Endometrium (tissue), 2 donors: Measurements from ENCODE around the gene TRPV6.

Experiments used
- FAIRE-seq: peaks from 2 replicates; lab custom pipeline; 2012; peaks lifted over from hg19 to GRCh38; lab: Jason Lieb, UNC
- donor health status: control.
- donor health status: control.

The TRPV6 gene

DNA sequence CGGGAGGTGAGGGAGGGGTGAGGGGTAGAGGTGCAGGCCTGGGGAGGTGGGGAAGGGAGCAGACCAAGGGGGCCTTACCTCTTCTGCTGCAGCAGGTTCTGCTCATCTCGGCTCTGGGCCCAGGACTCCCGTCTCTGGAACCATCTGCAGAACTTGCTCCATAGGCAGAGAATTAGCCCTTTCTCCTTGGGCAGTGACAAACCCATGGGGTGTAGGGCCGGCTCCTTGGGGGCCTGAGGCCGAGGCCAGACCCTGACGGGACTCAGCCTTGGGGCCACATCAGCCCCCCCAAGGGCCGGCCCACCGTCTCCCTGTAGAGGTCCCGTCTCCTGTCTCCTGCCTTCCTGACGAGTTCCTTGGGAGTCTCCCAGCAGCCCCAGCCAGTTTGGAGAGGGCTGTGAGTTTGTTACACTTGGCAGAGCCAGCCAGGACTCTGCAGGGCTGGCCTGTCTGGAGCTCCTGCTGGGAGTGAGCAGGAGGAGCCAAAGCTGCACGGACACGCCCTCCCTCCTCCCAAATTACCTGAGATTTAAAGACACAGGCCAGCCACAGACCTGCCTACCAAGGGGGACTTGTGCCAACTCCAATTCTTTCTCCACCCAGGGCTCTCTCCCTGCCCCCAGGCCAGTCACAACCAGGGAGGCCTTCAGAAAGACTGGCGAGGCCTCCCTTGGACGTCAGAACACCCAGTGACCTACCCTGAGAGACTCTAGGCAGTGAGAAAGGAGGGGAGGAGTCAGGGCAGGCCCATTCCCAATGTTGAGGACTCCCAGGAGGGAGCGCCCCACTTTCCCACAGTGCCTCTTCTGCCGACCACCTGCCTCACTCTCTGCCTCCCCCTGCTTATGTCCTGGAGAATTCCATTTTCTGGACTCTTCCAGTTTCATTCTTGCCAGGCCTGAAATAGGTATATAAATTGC, at the start of gene TRPV6:
TSS of gene TRPV6 (minus strand) at position 435 of the 920 bp plus-strand sequence.
- no peak for FAIRE-seq

GRCh38 chr7:142934056-142934455, 48.5 kb upstream of the TRPV6 start:
- FAIRE-seq, result no peak

- no peak for FAIRE-seq
These were observed 48.1 kb upstream of the TRPV6 start, which contains the start of gene TRPV5 for GRCh38 chr7:142933624-142934023. Gene TRPV5 (minus strand): TSS chr7:142933746. CDS start chr7:142933459, 287 bp downstream.

- FAIRE-seq, result no peak
These were observed 47.5 kb upstream of the TRPV6 start for GRCh38 chr7:142933092-142933475.

DNA sequence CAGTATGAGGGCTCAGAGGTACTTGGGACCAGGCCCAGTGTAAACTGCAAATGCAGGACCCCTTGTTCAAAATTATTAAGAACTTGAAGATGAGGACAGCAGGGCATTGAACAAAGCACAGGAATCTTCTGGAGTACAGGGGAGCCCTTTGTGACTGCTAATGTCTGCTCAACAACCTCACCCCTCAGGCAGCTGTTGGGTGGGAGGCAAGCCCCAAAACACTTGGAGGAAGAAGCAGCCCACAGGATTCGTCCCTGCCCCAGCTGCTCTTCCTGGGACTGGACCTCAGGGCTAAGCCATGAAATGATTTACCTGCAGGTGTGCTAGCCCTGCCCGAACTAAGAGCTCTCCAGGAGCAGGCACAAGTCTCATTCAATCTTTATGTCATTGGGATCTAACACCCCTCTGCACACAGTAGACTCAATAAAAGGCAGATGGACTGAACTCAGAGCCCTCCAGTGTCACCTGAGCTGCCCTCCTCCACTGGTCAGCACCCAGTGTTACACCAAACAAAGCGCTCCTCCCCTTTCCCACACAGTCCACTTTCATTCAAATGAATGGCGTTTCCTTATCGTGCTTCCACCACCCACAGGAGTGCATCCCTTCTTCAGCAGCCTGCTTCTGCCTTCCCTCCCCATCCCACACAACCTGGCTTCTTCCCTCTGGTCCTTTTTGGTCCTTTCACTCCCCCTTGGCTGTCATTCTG, 47.0 kb upstream of the TRPV6 start:
- no peak for FAIRE-seq

DNA sequence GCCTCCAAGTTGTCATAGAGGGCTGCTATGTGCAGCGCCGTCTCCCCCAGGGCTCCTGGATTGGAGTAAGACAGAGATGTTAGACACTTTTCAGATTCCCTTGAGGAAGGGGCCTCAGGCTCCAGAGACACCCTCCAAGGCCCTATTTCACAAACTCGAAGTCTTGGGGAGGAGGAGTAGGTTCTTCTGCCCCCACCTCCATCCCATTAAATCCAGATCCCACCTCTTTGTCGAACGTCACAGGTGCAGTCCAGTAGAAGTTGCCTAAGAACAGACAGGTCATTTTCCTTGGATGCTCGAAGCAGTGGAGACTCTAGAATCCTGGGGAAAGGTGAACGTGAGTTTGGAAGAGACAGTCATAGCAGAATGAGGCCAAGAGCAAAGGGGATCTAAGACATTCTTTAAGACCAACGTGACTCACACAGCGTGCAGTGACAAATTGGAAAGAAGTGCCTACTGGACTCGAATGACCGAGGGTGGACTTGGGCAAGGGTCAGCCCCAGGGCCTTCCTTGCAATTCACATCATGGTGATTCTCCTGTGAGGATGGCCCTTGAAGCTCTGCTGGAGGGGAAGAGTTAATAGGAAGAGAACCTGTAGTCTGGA, 44.7 kb upstream of the TRPV6 start:
- FAIRE-seq, result no peak

GRCh38 chr7:142927949-142928348, 42.4 kb upstream of the TRPV6 start:
- FAIRE-seq, result no peak

GRCh38 chr7:142927085-142927745, 41.7 kb upstream of the TRPV6 start:
- FAIRE-seq, result no peak

- no peak for FAIRE-seq
These were observed 39.9 kb upstream of the TRPV6 start for GRCh38 chr7:142925413-142925812.

DNA sequence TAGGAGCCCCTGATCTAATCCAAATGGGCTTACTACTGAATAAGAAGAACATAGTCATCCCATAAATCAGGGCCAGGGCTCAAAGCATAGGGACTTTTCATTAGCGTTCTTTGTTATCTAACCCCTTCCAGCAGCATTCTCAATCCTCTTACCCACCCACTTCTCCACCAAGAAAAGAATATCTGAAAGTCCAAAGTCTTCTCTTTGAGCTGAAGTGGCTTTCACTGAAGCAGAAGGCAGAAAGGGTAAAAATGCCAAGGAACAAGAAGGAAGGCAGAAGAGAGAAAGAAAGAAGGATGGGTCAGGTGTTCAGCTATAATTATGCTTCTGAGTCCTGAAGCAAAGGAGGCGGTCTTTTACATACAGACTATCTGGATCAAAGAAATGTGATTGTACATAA, 37.8 kb upstream of the TRPV6 start:
- no peak for FAIRE-seq

DNA sequence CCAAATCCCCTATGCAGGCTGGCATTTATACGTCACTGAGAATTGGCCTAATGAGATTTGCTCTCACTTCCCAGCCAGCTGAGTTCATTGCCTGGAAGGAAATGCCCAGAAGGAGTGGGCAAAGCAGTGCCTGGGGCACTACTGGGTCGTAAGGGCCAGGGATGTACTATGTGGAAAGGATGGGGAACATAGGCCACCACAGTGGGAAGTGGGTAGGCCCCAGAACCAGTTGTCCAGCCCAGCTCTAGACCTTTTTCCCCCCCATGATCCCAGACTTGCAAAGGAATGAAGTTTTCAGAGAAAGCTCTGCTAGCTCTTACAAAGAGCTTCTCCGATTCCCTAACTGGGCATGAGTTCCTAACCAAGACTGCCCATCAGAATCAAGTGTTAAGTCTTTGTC, 34.1 kb upstream of the TRPV6 start:
- no peak for FAIRE-seq

DNA sequence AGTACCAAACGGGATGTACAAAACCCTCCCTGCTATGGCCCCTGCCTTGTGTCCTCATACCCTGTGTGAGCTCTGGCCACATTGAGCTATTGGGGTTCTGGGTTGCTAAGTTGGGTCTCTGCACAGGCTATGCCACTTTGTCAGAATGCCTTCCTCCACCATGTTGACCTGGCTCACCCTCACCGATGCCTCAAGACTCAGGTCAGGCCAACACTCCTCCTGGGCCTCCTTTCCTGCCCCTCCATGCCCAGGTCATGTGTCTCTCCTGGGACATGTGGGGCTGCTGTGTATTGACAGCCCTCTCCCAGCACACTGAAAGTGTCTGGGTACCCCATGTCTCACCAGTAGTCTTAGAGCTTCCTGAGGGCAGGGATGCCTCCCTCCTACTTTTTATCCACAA, 33.4 kb upstream of the TRPV6 start:
- no peak for FAIRE-seq

GRCh38 chr7:142917447-142917846, 31.9 kb upstream of the TRPV6 start:
- no peak for FAIRE-seq

GRCh38 chr7:142916508-142916907, 31.0 kb upstream of the TRPV6 start:
- FAIRE-seq, result no peak

- FAIRE-seq, result no peak
These were observed 29.8 kb upstream of the TRPV6 start for GRCh38 chr7:142915315-142915714.

GRCh38 chr7:142914121-142914520, 28.6 kb upstream of the TRPV6 start:
- FAIRE-seq, result no peak

GRCh38 chr7:142913566-142913965, 28.0 kb upstream of the TRPV6 start:
- no peak for FAIRE-seq

DNA sequence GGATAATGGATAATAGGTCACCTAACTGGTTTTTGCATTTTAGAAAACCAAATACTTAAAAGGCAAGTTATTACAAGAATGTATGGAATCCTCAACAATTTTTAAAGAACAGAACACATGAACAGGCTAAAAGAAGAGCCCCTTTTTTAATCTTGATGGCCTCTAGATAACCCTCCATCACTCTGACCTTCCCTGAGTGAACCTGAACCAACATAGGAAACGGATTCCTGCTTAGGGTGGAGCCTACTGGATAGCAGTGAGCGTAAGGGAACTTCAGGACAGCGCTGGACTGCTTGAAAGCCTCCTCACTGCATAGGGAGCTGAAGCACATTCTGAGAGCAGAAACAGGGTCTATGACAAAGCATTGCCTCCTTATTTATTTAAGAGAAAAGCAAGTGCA, 27.5 kb upstream of the TRPV6 start:
- no peak for FAIRE-seq

GRCh38 chr7:142910481-142910880, 24.9 kb upstream of the TRPV6 start:
- FAIRE-seq, result no peak

DNA sequence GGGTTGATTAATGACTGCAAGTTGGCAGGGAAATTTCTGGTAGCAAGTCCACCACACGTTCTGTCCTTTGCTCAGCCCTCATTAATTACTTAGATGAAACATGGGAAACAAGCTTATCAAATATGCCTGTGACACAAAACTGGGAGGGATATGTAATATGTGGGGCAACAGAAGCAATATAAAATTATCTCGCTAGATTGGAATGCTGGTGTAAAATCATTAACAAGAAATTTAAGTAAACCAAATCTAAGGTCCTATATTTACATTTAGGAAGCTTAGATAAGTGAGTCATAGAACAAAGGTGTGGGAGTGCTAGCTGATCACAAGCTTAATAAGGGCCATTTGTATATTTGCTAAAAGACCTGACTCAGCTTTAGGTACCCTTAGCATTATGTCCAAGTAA, 24.5 kb upstream of the TRPV6 start:
- no peak for FAIRE-seq

DNA sequence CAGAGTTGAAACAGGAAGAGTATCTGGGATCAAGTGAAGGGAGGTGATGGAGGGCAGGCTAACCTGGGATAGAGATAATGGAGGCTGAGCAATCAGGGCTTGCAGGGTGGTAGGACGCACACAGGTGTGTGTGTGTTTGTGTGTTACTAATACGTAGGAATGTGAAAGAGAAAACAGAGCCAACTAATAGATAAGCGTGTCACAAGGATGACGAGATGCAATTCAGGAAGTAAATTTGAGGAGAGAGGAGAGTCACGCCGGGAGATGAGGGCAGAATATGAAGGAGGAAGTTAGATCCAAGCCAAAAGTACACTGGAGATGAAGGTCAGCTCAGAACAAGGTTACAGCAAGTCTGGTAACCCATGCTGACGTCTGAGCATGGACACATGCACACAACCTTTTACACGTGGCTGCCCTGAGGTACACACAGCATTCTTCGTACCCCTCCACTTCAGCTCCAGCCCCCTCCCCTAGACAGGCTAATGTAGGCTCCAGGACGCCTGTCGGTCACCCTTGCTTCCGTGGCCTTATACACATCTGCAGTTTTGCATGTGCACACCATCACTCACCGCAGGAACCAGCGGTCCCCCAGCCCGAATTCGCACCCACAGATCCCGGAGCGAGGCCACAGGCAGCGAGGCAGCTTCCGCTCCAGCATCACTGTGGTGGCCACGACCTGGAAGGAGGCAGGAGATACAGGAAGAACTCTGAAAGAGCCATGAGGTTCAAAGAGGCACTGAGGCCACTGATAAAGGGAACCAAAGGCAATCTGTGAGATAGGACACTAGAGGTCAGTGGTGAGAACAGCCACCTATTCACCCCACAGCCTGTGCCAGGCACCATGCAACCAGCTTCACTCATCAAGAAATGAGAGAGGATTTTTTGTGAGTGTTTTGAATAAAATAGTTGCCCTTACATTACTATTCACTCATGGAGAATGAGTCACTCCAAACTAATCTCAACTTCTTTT, 23.7 kb upstream of the TRPV6 start:
- no peak for FAIRE-seq
